SK-N-SH treated with all-trans-retinoic acid at 6 μM for 48 hours (cell line): ENCODE data around the gene UBXN6.

Experiments used
- ATAC-seq: fragments of 200-7000 bp; cut with Tn5 transposase; 3 replicates; pipeline ENCODE4 v1.9.1; 2020; ENCODE audit warnings: mild to moderate bottlenecking, moderate library complexity
- ARNTL ChIP-seq: fragments of 450-650 bp; formaldehyde crosslinking; IDR thresholded peaks from 2 replicates; pipeline ENCODE4 v1.5.0; 2020; ENCODE audit warnings: low read depth, mild to moderate bottlenecking, moderate library complexity, borderline replicate concordance
- BACH2 ChIP-seq: fragments of 250-450 bp; sonication (Bioruptor Pico); IDR thresholded peaks from 2 replicates; pipeline ENCODE4 v1.9.0; 2021; ENCODE audit warnings: mild to moderate bottlenecking, borderline replicate concordance
- CSDC2 ChIP-seq: fragments of 250-450 bp; sonication (Bioruptor Pico); IDR thresholded peaks from 2 replicates; pipeline ENCODE4 v1.5.0; 2020; ENCODE audit warnings: mild to moderate bottlenecking, moderate library complexity
- ESRRG ChIP-seq: fragments of 250-450 bp; sonication (Bioruptor Pico); IDR thresholded peaks from 2 replicates; pipeline ENCODE4 v1.6.1; 2021; ENCODE audit warnings: mild to moderate bottlenecking
- GLIS3 ChIP-seq: fragments of 250-450 bp; sonication (Bioruptor Pico); IDR thresholded peaks from 2 replicates; pipeline ENCODE4 v1.5.0; 2020; ENCODE audit warnings: mild to moderate bottlenecking, moderate library complexity
- OSR1 ChIP-seq: fragments of 250-450 bp; sonication (Bioruptor Pico); IDR thresholded peaks from 2 replicates; pipeline ENCODE4 v1.8.0; 2022; ENCODE audit warnings: moderate library complexity, mild to moderate bottlenecking, inconsistent platforms
- POU6F1 ChIP-seq: fragments of 250-450 bp; sonication (Bioruptor Pico); IDR thresholded peaks from 2 replicates; pipeline ENCODE4 v1.8.0; 2021; ENCODE audit warnings: low read depth, mild to moderate bottlenecking, moderate library complexity, borderline replicate concordance
- PPARA ChIP-seq: fragments of 250-450 bp; sonication (Bioruptor Pico); IDR thresholded peaks from 2 replicates; pipeline ENCODE4 v1.5.0; 2020; ENCODE audit warnings: mild to moderate bottlenecking, borderline replicate concordance
- RARB ChIP-seq: fragments of 250-450 bp; sonication (Bioruptor Pico); IDR thresholded peaks from 2 replicates; pipeline ENCODE4 v1.8.0; 2021; ENCODE audit warnings: mild to moderate bottlenecking, moderate library complexity
- SNAI2 ChIP-seq: fragments of 250-450 bp; sonication (Bioruptor Pico); IDR thresholded peaks from 2 replicates; pipeline ENCODE4 v1.5.0; 2020; ENCODE audit warnings: mild to moderate bottlenecking, moderate library complexity
- TCF4 ChIP-seq: fragments of 250-450 bp; sonication (Bioruptor Pico); IDR thresholded peaks from 2 replicates; pipeline ENCODE4 v1.8.0; 2021; ENCODE audit warnings: mild to moderate bottlenecking, moderate library complexity, borderline replicate concordance
- TOX ChIP-seq: fragments of 250-450 bp; sonication (Bioruptor Pico); IDR thresholded peaks from 2 replicates; pipeline ENCODE4 v1.8.0; 2021; ENCODE audit warnings: mild to moderate bottlenecking, moderate library complexity, borderline replicate concordance
- TSHZ2 ChIP-seq: fragments of 250-450 bp; sonication (Bioruptor Pico); IDR thresholded peaks from 2 replicates; pipeline ENCODE4 v1.5.0; 2020; ENCODE audit warnings: mild to moderate bottlenecking, moderate library complexity
- ZC3H10 ChIP-seq: fragments of 250-450 bp; sonication (Bioruptor Pico); IDR thresholded peaks from 2 replicates; pipeline ENCODE4 v1.5.1; 2021; ENCODE audit warnings: mild to moderate bottlenecking, moderate library complexity
- ZFP3 ChIP-seq: fragments of 250-450 bp; sonication (Bioruptor Pico); IDR thresholded peaks from 2 replicates; pipeline ENCODE4 v1.5.0; 2020; ENCODE audit warnings: mild to moderate bottlenecking, moderate library complexity
- ZNF565 ChIP-seq: fragments of 450-650 bp; formaldehyde crosslinking; conservative IDR thresholded peaks from 2 replicates; pipeline ENCODE4 v1.5.0; 2020; ENCODE audit warnings: low read depth, mild to moderate bottlenecking, moderate library complexity
- ZNF70 ChIP-seq: fragments of 450-650 bp; formaldehyde crosslinking; IDR thresholded peaks from 2 replicates; pipeline ENCODE4 v1.5.0; 2020; ENCODE audit warnings: mild to moderate bottlenecking, moderate library complexity
- TF ChIP-seq, protein P1 (sequence below): fragments of 250-450 bp; sonication (Bioruptor Pico); IDR thresholded peaks from 2 replicates; pipeline ENCODE4 v1.5.1; 2020; ENCODE audit warnings: low read depth, mild to moderate bottlenecking, moderate library complexity
- TF ChIP-seq, protein P2 (sequence below): fragments of 250-450 bp; sonication (Bioruptor Pico); IDR thresholded peaks from 2 replicates; pipeline ENCODE4 v1.8.0; 2020; ENCODE audit warnings: mild to moderate bottlenecking, moderate library complexity, borderline replicate concordance
- TF ChIP-seq, protein P3 (sequence below): fragments of 250-450 bp; sonication (Bioruptor Pico); IDR thresholded peaks from 2 replicates; pipeline ENCODE4 v1.5.1; 2021; ENCODE audit warnings: mild to moderate bottlenecking, moderate library complexity

The UBXN6 gene

GRCh38 chr19:4455719-4456475, 1.7 kb downstream of the UBXN6 start (continued):
- TF ChIP-seq, protein P1, sequence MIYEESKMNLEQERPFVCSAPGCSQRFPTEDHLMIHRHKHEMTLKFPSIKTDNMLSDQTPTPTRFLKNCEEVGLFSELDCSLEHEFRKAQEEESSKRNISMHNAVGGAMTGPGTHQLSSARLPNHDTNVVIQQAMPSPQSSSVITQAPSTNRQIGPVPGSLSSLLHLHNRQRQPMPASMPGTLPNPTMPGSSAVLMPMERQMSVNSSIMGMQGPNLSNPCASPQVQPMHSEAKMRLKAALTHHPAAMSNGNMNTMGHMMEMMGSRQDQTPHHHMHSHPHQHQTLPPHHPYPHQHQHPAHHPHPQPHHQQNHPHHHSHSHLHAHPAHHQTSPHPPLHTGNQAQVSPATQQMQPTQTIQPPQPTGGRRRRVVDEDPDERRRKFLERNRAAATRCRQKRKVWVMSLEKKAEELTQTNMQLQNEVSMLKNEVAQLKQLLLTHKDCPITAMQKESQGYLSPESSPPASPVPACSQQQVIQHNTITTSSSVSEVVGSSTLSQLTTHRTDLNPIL (CRISPR knock-in tag) = no peak
- no peak for TF ChIP-seq ZC3H10 (CRISPR knock-in tag)
- no peak for TF ChIP-seq ESRRG (CRISPR knock-in tag)
- no peak for TF ChIP-seq RARB
- TF ChIP-seq ARNTL (CRISPR knock-in tag) = no peak
- TF ChIP-seq OSR1 (CRISPR knock-in tag) = no peak

DNA sequence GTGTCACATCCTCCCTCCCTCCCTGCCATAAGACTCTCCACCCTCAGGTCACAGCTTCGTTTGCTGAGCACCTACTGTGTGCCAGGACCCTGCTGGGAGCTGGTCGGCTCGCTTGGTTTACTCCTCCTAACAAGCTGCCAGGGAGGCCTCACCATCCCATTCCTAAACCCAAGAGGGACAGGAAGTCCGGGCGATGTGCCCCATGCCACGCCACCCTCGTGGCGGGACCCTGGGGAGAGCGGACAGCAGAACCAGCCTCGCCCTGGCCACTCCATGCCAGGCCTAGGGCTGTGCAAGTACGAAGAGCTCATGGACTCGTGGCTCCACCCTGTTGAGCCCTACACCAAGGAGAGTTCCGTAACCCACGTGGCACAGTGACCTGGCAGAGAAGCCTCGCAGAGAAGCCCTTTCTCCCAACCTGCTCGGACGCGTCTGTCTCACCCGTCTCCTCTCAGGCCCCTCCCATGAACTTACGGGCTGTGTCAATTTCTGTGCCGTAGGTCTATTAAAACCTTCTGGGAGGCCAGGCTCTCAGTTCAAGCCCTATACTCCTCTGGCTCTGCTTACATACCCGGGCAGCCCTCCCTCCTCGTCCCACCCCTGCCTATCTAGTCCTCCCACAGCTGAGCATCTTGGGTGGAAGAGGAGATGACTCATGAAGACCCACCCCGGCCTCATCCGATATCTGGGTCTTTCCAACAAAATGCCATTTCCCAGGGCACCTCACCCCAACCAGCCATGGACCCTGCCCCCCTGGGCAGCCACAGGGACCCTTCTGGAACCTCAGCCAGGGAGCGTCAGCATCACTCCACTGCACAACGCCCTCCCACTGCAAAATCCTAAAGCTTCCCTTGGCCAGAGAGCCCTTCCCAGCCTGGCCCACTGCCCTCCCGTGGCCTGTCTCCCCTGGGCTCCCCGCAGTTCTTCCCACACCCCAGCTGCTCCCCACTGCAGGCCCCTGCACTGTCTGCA, 2.6 kb downstream of the UBXN6 start:
- ATAC-seq = no peak
- TF ChIP-seq, protein P1 (CRISPR knock-in tag) = no peak
- TF ChIP-seq POU6F1 (no peak), SNAI2 (no peak), TCF4 (CRISPR knock-in tag) (no peak), BACH2 (CRISPR knock-in tag) (no peak), ZNF565 (CRISPR knock-in tag) (no peak)
- TF ChIP-seq, protein P2, sequence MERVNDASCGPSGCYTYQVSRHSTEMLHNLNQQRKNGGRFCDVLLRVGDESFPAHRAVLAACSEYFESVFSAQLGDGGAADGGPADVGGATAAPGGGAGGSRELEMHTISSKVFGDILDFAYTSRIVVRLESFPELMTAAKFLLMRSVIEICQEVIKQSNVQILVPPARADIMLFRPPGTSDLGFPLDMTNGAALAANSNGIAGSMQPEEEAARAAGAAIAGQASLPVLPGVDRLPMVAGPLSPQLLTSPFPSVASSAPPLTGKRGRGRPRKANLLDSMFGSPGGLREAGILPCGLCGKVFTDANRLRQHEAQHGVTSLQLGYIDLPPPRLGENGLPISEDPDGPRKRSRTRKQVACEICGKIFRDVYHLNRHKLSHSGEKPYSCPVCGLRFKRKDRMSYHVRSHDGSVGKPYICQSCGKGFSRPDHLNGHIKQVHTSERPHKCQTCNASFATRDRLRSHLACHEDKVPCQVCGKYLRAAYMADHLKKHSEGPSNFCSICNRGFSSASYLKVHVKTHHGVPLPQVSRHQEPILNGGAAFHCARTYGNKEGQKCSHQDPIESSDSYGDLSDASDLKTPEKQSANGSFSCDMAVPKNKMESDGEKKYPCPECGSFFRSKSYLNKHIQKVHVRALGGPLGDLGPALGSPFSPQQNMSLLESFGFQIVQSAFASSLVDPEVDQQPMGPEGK (CRISPR knock-in tag) = no peak

- no peak for ATAC-seq
- TF ChIP-seq ZFP3 (CRISPR knock-in tag) (no peak), GLIS3 (CRISPR knock-in tag) (no peak), OSR1 (CRISPR knock-in tag) (no peak), TSHZ2 (CRISPR knock-in tag) (no peak), ZNF70 (CRISPR knock-in tag) (no peak), ESRRG (CRISPR knock-in tag) (no peak), BACH2 (CRISPR knock-in tag) (no peak), TOX (CRISPR knock-in tag) (no peak), ZC3H10 (CRISPR knock-in tag) (no peak), PPARA (CRISPR knock-in tag) (no peak), SNAI2 (no peak), CSDC2 (CRISPR knock-in tag) (no peak)
- TF ChIP-seq, protein P3, sequence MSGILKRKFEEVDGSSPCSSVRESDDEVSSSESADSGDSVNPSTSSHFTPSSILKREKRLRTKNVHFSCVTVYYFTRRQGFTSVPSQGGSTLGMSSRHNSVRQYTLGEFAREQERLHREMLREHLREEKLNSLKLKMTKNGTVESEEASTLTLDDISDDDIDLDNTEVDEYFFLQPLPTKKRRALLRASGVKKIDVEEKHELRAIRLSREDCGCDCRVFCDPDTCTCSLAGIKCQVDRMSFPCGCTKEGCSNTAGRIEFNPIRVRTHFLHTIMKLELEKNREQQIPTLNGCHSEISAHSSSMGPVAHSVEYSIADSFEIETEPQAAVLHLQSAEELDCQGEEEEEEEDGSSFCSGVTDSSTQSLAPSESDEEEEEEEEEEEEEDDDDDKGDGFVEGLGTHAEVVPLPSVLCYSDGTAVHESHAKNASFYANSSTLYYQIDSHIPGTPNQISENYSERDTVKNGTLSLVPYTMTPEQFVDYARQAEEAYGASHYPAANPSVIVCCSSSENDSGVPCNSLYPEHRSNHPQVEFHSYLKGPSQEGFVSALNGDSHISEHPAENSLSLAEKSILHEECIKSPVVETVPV = no peak
- TF ChIP-seq, protein P2 (CRISPR knock-in tag) = no peak
- TF ChIP-seq, all 23 proteins: peak for 0
These were observed 4.1 kb downstream of the UBXN6 start for GRCh38 chr19:4453232-4454179.
